DMS114 treated with DMSO at 0.1 percent for 48 hours (cell line): Measurements from ENCODE around the gene MAPK10.

Experiments
- DNase-seq: peaks from one replicate; lab custom pipeline; 2025; ENCODE audit not compliant: unreplicated experiment; lab: John Stamatoyannopoulos, UW

MAPK10 gene

GRCh38 chr4:86359944-86360478 lies at the start of gene MAPK10:
Gene MAPK10 (minus strand): TSS chr4:86360053.
- DNase-seq = no peak

- DNase-seq = no peak
Observed at GRCh38 chr4:86403575-86403974, 43.7 kb upstream of the MAPK10 start.

DNA sequence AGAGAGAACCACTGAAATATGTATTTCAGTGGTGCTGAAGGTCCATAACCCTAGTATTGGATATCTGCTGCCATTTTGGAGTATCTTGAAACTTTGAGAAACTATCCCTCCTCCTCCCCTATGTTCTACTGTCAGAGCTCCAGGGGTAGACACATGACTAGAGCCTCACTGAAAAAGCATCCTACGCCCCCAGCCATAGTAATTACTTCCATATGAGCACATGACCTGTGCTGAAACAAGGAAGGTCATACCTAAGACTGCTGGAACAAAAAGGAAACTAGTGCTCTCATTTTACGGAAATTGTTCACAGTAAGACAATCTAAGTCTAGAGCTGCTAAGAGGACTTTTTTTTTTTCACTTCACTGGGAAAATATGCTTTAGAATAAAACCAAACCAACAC lies 42.0 kb upstream of the MAPK10 start:
- DNase-seq = no peak

DNA sequence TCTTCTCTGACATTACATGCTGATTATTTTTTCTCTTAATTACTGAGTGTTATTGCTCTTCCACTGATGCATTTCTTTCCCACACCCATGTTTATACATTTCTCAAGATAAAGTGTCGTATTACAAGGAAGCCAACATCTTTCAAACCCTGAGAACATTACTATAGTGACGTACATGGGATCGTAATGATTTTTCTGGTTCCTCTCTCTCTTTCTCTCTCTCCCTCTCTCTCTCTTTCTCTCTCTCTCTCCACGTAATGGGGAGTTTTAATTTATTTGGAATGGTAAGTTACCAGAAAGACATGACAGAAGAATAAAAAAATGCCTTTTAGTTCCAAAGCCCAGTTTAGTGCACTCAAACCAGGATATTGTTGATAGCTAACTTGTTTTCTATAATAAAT lies 40.4 kb upstream of the MAPK10 start:
- DNase-seq = no peak

DNA sequence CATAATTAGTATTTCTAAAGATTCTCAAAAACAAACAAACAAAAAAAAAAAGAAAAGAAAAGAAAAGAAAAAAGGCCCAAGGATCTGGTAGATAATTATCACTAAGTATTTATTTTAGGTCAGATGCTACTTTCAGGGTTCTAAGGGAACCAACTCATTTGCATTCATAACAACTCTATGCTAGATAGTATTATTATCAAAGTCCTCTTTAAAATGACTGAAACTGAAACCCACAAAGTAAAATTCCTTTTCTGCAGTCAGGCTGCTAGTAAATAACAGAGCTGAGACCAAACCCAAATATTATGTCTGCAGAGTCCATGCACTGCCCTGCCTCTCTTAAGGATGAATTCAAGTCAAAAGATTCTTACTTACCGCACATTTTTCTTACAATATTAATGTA lies 38.3 kb upstream of the MAPK10 start:
- no peak for DNase-seq

DNA sequence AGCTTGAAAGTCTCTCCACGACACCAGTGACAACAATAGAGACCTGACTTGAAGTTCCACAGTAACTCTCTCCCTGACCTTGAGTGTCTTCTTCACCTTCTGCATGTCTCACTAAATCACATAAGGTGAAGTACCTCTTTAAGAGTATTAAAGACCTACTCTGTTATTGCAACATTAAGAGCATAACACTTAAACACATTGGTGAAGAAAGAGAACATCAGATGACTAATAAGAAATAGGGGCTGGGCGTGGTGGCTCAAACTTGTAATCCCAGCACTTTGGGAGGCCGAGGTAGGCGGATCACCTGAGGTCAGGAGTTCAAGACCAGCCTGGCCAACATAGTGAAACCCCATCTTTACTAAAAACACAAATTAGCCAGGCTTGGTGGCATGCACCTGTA lies 33.9 kb upstream of the MAPK10 start:
- no peak for DNase-seq

- no peak for DNase-seq
Observed at GRCh38 chr4:86389664-86390063, 29.8 kb upstream of the MAPK10 start.

- no peak for DNase-seq
Observed at GRCh38 chr4:86388252-86388651, 28.4 kb upstream of the MAPK10 start.

GRCh38 chr4:86386817-86387415 lies 27.1 kb upstream of the MAPK10 start:
- no peak for DNase-seq

DNA sequence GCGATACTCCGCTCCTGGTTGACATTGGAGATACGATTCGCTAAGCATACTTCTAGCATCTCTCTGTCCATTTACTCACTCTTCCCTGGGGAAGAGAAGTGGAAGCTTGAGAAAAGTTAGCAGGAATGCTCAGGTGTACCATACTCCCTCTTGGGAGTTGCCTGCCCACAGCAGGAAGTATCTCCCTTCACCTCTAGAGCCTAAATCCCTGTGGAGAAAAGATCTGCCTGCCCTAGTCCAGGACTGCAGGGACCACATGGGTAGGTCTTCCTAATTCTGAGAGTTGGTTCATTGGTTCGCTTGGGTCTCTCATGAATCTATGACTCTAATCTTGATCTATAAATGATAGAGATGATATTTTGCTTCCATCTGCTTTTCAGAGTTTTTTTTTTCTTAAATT lies 26.3 kb upstream of the MAPK10 start:
- no peak for DNase-seq

GRCh38 chr4:86381431-86381830 lies 21.6 kb upstream of the MAPK10 start:
- no peak for DNase-seq

GRCh38 chr4:86380181-86380724 lies 20.4 kb upstream of the MAPK10 start:
- no peak for DNase-seq

GRCh38 chr4:86376850-86377249 lies 17.0 kb upstream of the MAPK10 start:
- no peak for DNase-seq

DNA sequence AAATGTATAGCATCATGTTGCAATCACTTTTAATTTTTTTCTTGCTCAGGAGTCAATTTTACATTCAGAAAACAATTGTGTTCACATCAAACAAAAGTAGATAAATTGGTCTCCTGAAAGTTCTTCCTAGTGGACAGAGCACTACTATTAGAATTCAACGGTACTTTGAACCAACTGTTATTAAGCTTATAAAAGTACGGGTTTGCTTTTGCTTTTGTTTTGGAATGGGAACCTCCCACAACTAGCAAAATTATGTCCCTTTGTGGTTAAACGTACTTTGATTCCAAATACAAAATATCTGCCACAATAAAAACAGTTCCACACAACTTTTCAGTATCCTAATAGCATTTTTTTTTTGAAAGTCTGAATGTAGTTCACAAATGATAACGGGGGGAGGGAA lies 8.6 kb upstream of the MAPK10 start:
- no peak for DNase-seq

DNA sequence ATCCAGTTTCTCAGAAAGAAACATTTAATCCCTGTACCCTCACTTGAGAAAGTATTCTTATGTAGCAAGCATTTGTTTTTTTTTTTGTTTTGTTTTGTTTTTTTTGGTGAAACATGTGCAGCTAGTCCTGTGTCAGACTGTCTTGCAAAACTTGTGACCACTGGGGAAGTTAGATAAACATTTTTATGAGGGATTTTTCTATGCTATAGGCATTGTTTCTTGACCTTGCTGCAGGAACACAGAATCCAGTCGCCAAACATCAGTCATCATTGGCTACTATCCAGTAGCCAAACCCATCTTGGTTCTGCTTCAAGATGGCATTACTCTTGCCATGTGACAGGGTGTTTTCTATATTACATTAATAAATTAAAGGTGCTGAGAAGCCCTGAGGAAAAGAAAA lies 7.7 kb upstream of the MAPK10 start:
- DNase-seq = no peak

DNA sequence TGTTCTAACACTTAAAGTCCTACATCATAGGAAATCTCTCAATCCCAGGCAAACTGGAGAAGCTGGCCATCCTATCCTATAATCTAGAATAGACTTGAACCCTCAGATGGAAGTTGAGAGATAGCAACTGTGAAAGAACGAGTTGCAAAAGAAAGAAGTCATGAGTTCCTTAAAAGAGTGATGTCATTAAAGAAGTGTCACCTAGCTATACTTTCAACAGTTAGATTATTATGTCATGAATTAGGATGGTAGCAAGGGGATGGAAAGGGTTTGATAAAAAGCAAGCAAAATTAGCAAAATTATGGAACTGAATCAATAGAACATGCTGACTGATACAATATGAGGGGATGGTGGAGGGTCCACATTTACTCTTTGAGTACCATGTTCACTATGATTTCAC lies 7.1 kb upstream of the MAPK10 start:
- DNase-seq = no peak

DNA sequence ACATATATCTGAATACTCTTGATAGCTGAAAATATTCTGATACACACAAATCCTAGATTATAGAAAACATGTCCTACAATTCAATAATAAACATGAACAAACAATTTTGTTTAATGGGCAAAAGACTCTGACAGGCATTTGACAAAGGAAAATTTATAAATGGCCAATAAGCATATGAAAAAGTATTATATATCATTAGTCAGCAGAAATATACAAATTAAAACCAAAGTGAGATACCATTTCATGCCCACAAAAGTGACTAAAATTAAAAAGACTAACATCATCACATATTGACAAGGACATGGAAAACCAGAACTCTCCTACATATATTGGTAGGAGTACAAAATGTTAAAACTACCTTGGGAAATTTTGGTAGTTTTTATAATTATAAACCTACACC lies 2.7 kb upstream of the MAPK10 start:
- DNase-seq = no peak

- no peak for DNase-seq
Observed at GRCh38 chr4:86358257-86358656, 1.6 kb downstream of the MAPK10 start.

DNA sequence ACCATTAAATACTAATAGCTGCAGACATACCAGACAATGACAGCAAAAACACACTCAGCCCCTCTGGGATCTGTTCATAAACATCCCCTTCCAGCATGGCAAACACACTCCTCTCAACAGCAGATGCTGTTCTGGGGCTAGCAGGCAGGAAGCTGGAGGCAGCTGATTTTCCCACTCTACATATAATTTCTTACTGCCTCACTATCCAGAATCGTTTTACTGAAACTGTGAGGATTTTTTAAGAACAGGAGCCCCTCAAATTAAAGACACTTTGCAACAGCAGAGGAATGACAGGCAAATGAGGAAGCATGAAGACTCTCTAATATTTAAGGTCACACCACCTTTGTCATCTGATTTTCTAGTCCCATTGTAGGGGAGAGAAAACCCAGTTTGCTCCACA lies 2.2 kb downstream of the MAPK10 start:
- DNase-seq = no peak

DNA sequence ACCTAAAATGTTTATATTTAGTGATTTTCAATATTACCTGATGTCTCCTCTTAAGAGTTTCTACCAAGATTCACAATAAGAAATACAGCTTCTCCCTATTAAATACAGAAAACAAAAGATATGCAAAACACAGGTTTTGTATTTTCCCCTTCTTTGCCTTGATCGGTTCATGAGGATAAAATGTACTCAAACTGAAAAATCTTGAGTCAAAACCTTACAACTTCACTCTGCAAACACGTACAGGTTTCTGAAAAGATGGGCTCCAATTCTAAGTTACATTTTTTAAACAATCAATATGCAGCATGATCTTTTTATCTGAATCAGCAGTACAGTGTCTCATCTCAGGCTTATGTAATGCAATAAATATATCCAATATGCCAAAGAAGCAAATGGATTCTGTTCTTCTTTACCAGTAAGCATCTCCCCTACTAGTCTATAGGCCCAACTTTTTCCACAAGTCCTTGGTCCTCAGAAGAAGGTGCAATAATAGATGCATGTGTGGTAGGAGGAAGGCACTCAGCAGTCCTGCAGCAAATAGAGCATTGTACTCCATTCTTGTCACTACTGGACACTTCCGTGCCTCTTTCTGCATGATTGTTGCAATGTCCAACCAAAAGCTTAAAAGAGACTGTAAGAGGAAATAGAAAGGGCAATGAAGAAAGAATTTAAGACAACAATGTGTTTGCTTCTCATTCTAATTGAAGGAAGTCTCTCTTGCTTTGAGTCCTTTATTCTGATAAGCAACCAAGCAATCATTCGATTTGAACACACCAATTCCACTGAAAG lies 3.2 kb downstream of the MAPK10 start:
- no peak for DNase-seq

DNA sequence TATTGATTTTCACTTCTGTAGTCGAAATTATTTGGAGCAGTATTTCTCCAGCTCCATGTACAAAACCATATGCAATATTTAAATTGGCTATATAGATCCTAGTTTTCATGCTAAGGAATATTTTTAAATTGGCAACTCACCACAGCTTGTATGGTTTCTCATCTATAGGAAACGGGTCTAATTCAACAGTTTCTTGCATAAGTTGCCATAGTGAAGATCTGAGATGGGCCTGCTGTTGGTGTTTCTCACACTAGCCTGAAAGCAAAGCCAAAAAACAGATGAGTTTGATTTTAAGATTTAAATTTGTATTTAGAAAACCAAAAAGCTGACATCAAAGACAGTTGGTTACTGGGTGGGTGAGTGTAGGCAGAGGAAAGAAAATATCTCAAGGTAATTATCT lies 5.5 kb downstream of the MAPK10 start:
- no peak for DNase-seq

GRCh38 chr4:86346320-86346719 lies 13.5 kb downstream of the MAPK10 start:
- DNase-seq = no peak
